ENCODE measurements around the gene OGFR.

Gene OGFR

DNA sequence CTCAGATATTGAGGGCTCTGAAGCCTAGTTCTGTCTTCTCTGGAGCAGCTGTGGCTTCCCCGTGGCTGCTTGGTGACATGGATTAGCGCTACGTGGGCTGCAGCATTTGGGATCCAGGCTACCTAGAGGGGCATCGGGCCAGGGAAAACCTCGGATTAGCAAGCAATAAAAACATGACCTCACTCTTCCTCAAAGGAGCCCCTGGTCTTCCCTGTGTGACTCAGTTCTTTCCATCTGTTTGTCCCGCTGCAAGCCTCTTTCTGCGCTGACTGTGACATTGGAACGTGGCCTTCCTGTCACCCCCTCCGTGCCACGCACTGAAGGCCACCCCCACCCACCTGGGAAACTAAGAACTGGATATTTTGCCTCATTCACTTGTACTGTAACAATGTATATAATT lies 4.8 kb upstream of the OGFR start:
- DNase-seq (ENCODE audit: low read depth in 2 of 2): no peak

DNA sequence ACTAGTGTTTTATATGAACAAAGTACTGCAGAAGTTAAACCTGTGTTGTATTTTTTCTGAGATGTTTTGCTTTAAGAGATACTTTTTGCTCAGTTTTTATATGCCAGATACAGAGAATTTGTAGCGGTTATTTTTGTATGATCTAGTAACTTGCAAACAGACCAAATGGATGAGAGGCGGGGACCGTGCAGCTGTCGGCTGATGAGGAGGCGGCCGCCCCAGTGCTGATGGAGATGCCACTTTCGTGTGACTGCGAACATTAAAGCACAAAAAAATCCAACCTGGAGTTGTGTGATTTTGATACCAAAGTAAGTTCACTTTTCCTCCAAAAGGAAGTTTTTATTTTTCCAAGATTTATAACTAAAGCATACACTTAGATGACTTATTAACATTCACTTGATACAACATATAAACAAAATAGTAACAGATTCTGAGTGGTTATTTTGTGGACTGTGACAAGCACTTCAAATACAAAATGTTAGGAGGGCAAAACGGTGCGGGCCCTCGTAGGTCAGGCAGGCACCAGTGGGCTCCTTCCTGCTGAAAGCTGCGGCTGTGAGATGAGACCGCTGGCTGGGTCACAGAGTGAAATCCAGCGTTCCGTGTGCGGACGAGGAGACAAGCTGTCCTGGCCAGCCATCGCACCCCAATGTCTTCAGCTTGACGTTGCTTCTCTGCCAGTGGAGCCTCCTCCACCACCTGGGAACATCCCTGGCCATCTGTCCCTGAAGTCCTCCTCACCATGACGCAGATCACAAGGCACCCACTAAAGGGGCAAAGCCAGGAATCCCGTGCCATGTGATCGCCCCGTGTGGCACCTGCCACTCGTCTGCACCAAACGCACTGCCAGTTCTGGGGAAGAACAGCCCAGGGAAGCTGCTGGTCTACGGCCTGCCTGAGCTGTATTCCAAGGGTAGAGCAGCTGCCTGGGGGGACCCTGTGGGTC lies 4.0 kb upstream of the OGFR start:
- DNase-seq (ENCODE audit: low read depth in 2 of 2): no peak

DNA sequence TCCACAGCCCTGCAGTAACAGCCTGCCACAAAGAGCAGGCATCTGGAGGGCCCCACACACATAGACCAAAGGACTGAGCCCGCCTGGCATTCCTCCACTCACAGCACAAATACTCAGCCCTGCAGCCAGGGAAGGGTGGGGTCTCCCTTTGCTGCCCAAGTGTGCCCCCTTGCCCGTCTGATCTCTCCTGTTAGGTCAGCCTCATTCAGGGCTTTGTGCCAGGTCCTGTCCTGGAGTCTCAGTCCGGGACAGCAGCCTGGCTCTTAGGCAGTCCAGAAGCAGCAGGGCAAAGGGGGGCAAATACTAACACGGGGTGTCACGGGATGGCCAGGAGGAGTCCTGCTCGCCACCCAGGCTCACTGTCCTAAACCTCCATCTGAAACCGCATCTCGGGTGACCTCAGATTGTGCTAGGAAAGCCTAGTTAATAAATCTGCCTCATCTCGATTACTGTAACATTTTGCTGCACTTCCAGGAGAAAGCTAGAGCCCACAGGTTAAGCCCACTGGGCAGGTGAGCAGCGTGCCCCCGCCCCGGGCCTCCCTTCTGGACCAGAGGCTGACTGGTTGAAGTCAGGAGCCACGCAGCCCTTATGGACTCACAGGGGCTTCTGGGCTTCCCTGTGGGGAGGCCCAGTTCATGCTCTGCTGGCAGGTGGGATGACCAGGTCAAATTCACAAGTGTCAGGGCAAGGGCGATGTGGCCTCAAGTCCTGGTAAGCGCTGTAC lies 3.2 kb upstream of the OGFR start:
- DNase-seq (ENCODE audit: low read depth in 2 of 2): no peak

DNA sequence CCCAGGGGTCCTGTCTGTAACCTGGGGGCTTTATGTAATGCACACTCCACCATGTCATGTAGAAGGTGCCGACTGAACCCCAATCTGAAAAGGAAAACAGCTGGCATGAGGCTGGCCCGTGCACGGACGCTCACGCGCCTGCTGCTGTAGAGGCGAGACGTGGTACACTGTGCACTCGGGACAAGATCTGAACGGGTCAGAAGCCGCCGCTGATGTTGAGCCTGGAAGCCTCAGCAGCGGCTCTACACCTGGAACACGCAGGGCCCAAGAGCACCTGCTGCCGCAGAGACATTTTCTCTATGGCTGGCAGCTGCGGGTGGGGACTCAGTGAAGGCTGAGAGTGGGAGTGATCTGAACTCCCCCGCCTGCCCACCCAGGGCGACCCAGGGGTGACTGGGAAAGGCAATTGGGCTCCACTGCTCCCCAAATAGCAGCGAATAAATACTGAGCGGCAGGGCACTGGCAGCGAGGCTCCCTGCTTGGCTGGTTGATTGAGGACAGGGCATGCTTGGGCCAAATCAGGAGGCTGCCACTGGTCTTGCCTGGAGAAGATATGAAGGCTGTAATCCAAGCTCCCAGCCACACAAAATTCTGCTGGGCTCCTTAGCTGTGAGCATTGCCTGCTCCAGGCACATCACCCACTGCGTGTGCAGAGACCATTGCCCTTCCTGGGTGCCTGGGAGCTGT lies 2.5 kb upstream of the OGFR start:
- no peak for DNase-seq (ENCODE audit: low read depth in 2 of 2)

DNA sequence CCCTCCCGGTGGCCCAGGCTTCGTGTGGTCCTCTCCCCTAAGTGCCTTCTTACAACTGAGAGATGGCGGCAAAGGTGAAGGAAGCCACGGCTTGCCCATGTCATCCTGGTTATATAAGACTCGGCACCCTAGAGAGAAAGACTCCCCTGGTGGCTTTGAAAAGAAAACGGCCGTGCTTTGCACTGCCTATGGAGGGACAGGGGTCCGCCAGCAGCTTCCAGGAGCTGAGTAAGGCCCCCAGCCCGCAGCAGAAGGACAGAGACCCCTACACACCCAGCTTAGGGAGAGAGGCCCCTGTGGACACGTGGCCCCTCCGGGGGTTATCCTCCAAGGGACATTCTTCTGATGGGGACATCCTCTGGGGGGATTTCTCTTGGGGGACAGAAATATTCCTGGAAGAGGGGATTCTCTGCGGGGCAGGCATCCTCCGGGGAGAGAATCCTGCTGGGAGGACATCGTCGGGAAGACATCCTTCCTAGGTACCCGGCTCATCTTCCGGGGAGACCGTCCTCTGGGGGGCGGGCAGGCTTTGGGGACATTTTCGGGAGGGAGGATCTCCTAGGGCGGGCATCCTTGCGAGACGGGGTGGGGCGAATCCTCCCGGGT lies 511 bp upstream of the OGFR start:
- DNase-seq (ENCODE audit: low read depth in 2 of 2): no peak

DNA sequence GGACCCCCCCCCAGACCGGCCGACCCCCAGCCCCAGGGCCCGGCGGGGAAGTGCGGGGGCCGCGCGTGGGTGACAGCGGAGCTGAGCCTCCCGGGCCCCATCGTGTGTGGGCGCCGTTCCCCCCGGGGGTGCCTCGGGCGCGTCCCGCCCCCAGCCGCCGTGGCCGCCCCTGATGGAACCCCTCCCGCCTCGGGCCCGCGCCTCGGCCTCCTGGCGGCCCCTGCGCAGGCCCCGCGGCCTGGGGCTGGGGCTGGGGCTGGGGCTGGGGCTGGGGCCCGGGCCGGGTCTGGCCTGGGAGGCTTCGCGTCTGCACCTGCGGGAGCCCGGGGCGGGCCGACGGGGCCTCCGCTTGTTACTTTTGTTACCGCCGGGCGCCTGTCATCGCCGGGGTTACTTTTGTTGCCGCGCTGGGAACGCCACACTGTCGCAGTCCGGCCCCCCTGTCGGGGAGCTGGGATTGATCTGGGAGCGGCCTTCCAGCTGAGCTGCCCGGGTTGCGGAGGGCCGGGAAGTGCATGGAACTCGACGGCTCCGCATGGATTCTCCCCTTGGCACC lies 598 bp downstream of the OGFR start:
- peak in 1 of 2 donors; percentile 56 for DNase-seq (ENCODE audit: low read depth in 2 of 2)

DNA sequence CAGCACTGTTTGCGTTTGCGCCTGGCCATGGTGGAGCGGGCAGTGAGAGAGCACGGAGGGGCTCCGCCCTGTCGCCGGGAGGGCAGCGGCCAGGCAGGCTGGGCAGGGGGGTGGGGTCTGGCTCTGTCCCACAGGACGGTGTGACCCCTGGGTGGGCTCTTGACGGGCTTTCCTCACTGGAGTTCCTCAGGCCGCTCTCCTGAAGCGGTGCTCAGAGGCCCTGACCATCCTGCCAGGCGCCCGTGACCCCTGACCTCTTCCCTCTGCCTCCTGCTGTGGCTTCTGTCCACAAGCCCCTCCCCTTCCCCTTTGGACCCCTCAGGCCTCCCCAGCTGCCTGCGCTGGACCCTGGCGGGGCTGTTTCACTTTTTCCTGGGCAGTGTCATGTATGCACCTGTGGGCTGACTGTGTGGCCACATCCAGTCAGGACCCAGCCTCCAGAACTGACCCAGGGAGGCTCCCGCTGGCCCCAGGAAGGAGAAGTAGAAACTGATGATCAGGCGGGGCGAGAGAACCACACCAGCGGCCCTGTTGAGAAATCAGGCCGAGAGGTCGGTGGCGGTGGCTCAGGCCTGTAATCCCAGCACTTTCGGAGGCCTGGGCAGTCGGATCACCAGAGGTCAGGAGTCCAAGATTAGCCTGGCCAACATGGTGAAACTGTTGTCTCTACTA lies 1.2 kb downstream of the OGFR start:
- no peak for DNase-seq (ENCODE audit: low read depth in 2 of 2)

DNA sequence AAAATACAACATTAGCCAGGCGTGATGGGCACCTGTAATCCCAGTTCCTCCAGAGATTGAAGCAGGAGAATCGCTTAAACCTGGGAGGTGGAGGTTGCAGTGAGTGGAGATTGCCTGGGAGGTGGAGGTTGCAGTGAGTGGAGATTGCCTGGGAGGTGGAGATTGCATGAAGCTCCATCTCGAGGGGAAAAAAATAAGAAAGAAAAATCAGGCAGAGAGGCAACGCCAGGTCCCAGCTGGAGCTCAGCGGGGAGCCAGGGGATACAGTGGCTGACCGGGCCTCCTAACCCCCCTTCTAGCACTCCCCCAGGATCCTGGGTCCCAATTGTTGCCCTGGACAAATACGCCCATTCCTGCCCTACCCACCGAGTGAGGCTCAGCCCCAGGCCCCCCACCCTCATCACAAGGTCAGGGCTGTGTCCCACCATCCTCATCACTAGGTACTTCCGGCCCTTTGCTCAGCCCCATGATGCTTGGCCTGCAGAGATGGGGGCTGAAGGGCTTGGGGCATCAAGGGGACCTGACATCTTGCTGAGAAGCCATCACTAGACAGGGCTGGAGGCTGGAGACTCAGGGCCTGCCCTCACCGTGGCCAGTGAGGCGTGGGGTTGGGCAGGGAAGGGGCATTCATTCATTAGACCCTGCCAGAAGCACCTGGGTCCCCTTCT lies 1.9 kb downstream of the OGFR start:
- DNase-seq (ENCODE audit: low read depth in 2 of 2): no peak

DNA sequence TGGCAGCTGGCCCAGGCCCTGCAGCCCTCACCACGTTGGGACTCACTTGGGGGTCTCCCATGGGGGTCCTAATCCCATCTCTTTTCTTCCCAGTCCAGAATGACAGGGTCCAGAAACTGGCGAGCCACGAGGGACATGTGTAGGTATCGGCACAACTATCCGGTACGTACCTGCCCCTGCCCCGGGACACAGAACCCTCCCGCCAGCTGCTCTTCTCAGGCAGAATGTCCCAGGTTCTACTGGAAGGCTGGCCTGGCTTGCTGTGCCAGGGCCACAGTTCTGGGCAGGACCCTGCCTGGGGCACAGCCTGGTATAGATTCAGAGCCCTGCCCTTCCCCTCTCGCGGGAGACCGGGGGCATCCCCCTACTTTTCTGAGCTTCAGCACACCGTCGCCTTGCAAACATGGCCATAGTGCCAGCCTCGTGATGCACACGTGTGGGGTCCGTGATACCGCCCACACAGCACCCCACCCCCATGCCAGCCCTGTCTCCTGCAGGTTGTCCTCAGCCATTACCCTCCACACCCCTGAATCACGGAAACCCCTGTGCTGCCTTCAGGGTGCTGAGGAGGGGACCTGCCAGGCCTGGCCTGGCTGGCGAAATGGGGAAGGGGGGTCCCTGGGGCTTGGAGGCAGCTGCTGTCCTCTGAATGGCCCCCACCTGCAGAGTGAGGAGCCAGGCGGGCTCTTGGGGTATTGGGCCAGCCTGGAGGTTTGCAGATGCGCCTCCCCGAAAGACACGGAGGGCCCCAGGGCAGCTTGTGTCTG lies 3.0 kb downstream of the OGFR start:
- no peak for DNase-seq (ENCODE audit: low read depth in 2 of 2)

DNA sequence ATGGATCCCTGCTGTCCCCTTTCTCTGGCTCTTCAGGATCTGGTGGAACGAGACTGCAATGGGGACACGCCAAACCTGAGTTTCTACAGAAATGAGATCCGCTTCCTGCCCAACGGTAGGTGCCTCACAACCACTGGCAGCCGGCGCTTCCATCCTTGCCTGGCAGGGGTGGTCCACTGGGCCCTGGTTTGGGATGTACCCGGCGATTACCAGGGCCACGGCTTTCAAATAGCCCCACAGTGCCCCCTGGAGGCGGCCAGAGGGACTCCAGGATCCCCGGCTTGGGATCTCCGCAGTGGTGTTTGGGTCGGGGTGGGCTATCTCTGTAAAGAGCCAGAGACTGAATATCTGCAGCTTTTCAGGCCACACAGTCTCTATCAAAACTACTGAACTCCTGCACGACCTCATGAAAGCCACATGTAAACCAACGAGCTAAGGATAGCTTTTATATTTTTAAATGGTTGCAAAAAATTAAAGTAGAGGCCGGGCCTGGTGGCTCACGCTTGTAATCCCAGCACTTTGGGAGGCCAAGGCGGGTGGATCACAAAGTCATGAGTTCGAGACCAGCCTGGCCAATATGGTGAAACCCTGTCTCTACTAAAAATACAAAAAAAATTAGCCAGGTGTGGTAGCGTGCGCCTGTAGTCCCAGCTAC lies 3.7 kb downstream of the OGFR start:
- DNase-seq (ENCODE audit: low read depth in 2 of 2): peak; percentile 40 to 43

DNA sequence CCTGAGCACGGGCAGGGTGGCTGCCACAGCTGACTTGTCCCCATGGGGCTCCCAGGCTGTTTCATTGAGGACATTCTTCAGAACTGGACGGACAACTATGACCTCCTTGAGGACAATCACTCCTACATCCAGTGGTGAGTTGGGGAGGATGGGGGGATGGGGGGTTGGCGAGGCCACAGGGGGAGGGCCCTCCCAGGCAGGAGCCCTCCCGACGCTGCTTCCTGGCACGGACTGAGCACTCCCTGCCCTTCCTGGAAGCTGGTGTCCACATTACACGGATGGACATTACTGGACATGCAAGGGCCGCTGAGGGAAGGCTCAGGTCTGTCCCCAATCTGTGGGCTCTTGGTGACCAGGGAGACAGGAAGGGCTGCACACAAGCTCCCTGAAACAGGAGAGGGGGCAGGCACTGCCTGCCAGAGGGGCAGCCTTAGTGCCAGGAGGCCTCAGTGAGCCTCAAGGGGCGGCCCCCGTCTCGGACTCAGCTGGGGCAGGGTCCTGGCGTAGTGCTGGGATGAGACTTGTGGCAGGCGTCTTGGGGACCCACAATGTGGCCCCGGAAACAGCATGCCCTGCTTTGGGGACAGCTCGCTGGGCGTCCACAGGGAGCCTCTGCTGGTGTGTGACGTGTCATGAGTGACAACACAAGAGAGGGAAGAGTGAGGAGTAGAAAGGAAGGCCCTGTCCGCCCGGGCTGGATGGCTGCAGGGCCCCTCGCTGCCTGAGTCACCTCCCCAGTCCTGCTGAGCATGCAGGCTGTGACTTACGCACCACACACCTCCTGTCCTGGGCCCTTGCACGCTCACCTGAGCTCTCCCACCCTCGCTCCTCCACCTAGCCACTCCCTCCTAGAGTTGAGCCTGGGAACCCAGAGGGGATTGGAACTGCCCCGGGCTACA lies 5.1 kb downstream of the OGFR start:
- no peak for DNase-seq (ENCODE audit: low read depth in 2 of 2)

DNA sequence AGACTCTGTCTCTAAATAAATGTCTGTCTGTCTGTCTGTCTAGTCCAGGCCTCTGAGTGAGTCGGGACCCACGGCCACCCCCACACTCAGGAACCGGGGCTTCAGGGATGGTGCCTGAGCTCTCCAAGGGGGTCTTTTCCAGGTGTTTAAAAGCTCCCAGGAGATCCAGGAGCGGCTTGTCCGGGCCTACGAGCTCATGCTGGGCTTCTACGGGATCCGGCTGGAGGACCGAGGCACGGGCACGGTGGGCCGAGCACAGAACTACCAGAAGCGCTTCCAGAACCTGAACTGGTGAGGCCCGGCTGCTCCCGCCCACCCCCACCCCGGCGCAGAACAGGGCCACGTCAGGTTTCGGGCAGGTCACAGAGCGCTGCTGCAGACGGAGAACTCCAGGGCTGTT lies 6.7 kb downstream of the OGFR start:
- no peak for DNase-seq (ENCODE audit: low read depth in 2 of 2)

DNA sequence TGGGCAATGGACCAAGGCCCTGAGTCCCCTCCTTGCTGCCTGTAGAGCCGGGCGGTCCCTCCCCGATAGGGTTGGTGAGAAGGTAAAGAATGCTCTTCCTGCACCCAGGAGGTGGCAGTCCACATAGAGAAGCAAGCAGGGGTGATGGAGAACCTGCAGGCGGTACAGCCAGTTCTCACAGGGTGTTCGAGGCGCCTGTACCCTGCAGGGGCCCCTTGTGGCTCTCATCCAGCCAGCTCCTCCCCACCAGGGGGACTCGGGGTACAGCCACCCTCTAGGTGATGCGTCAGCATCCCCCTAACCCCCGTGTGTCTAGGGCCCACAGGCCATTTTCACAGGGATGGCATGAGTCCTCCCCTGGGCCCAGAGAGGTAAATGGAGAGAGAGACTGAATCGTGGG lies 7.1 kb downstream of the OGFR start:
- DNase-seq (ENCODE audit: low read depth in 2 of 2): no peak

DNA sequence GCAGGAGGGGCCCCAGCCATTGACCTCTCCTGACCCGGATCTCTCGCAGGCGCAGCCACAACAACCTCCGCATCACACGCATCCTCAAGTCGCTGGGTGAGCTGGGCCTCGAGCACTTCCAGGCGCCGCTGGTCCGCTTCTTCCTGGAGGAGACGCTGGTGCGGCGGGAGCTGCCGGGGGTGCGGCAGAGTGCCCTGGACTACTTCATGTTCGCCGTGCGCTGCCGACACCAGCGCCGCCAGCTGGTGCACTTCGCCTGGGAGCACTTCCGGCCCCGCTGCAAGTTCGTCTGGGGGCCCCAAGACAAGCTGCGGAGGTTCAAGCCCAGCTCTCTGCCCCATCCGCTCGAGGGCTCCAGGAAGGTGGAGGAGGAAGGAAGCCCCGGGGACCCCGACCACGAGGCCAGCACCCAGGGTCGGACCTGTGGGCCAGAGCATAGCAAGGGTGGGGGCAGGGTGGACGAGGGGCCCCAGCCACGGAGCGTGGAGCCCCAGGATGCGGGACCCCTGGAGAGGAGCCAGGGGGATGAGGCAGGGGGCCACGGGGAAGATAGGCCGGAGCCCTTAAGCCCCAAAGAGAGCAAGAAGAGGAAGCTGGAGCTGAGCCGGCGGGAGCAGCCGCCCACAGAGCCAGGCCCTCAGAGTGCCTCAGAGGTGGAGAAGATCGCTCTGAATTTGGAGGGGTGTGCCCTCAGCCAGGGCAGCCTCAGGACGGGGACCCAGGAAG lies 7.7 kb downstream of the OGFR start:
- no peak for DNase-seq (ENCODE audit: low read depth in 2 of 2)

DNA sequence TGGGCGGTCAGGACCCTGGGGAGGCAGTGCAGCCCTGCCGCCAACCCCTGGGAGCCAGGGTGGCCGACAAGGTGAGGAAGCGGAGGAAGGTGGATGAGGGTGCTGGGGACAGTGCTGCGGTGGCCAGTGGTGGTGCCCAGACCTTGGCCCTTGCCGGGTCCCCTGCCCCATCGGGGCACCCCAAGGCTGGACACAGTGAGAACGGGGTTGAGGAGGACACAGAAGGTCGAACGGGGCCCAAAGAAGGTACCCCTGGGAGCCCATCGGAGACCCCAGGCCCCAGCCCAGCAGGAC lies 8.2 kb downstream of the OGFR start:
- no peak for DNase-seq (ENCODE audit: low read depth in 2 of 2)

DNA sequence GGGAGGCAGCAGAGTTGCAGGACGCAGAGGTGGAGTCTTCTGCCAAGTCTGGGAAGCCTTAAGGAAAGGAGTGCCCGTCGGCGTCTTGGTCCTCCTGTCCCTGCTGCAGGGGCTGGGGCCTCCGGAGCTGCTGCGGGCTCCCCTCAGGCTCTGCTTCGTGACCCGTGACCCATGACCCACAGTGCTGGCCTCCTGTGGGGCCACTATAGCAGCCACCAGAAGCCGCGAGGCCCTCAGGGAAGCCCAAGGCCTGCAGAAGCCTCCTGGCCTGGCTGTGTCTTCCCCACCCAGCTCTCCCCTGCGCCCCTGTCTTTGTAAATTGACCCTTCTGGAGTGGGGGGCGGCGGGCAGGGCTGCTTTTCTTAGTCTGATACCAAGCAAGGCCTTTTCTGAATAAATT lies 9.0 kb downstream of the OGFR start:
- no peak for DNase-seq (ENCODE audit: low read depth in 2 of 2)

DNA sequence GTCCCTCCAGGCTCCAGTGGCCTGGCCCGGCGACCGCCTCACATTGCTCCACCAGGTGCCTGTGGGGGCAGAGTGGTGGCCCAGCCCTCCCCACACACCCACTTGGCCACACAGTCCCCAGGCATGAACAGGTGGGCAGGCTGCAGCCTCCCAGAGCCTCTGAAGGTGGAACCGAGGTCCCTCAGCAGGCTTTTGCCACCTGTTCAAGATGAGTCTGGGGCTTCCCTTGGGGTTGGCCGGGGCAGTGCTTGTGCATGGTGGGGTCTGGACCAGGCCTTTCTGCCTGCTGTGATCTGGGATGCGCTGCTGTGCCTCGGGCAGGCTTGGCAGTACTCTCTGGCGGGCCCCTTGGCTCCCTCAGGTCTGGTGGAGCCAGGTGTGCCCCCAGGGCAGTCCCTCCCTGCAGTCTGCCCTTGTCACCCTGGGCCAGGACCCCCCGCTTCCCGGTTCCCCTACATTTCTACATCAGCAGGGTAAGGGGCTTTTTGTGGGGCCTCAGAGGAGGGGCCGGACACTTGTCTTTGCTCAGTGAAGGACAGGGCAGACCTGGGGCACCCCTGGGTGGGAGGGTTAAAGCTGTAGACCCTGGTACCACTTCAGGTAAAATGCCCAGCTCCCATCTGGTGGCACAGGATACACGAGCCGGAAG lies 9.5 kb downstream of the OGFR start:
- no peak for DNase-seq (ENCODE audit: low read depth in 2 of 2)
